ENCODE measurements around the gene OPN1MW3. TPM values are rescaled to one million over a fixed set of nuclear protein-coding genes. Genes with fewer than 3 reads are reported as not detected.

Gene OPN1MW3
- total RNA-seq, 1 experiment from 2014 or later: not detected

GRCh38 chrX:154313147-154313546 is 55.8 kb downstream of the OPN1MW3 start:
- no peaks in the 10 kb centered on the region for H3K36me3 ChIP-seq (ENCODE audit: low read depth)
- BruUV-seq (replicated peaks): no TSS peak
- intact Hi-C loops (cut with micrococcal nuclease; ENCODE audit: unreplicated experiment): no loop called here
- H4K20me1 ChIP-seq (ENCODE audit: insufficient read depth): no peaks in the 10 kb centered on the region
- H3K9me3 ChIP-seq (ENCODE audit: insufficient read depth, low read depth): no peaks in the 10 kb centered on the region
- H3K27ac ChIP-seq: no peak overlapping the region
- TF ChIP-seq EZH2 (IDR thresholded peaks at IDR 0.05; ENCODE audit: low read depth) (no peak), CTCF (conservative IDR thresholded peaks at IDR 0.05) (no peak)
- no peaks in the 10 kb centered on the region; the same call in 1 of the 2 replicates for H3F3A ChIP-seq (ENCODE audit: insufficient read depth, low read depth)
- no peaks in the 10 kb centered on the region for H3K9me2 ChIP-seq (ENCODE audit: insufficient read depth)
- no peaks in the 10 kb centered on the region for H3K27me3 ChIP-seq (ENCODE audit: insufficient read depth, low read depth)
- H2AFZ ChIP-seq: no peak overlapping the region
- ChIA-PET POLR2A (ENCODE audit: unreplicated experiment) (no interaction called here), CTCF (interaction anchor here (0.7 to 1.1 kb wide), 2 partner anchors 172 to 247 kb away, joined by 3 to 5 read pairs; no protein-coding TSS in a partner anchor)
- no peak for DNase-seq
- H3K4me2 ChIP-seq: no peak overlapping the region
- H3K4me3 ChIP-seq: no peak overlapping the region
- no peaks in the 10 kb centered on the region for H3K79me2 ChIP-seq (ENCODE audit: low read depth)
- H3K4me1 ChIP-seq (replicated peaks; ENCODE audit: insufficient read depth): no peaks in the 10 kb centered on the region

- DNase-seq: no peak
- H3K79me2 ChIP-seq (ENCODE audit: low read depth): no peaks in the 10 kb centered on the region
- TF ChIP-seq EZH2 (IDR thresholded peaks at IDR 0.05; ENCODE audit: low read depth) (no peak), CTCF (conservative IDR thresholded peaks at IDR 0.05) (no peak)
- no peaks in the 10 kb centered on the region for H3K9me3 ChIP-seq (ENCODE audit: insufficient read depth, low read depth)
- no peak overlapping the region for H3K4me2 ChIP-seq
- no peaks in the 10 kb centered on the region for H3K27me3 ChIP-seq (ENCODE audit: insufficient read depth, low read depth)
- no peaks in the 10 kb centered on the region for H3K9me2 ChIP-seq (ENCODE audit: insufficient read depth)
- H3K4me3 ChIP-seq: no peak overlapping the region
- H2AFZ ChIP-seq: no peak overlapping the region
- no peaks in the 10 kb centered on the region for H3K36me3 ChIP-seq (ENCODE audit: low read depth)
- no peaks in the 10 kb centered on the region for H3K4me1 ChIP-seq (replicated peaks; ENCODE audit: insufficient read depth)
- intact Hi-C loops (cut with micrococcal nuclease; ENCODE audit: unreplicated experiment): no loop called here
- H3K27ac ChIP-seq: no peak overlapping the region
- ChIA-PET POLR2A (ENCODE audit: unreplicated experiment) (no interaction called here), CTCF (no interaction called here)
- no peaks in the 10 kb centered on the region for H4K20me1 ChIP-seq (ENCODE audit: insufficient read depth)
- BruUV-seq (replicated peaks): no TSS peak
- H3F3A ChIP-seq (ENCODE audit: insufficient read depth, low read depth): no peaks in the 10 kb centered on the region; the same call in 1 of the 2 replicates
Observed at GRCh38 chrX:154315416-154315815, 58.0 kb downstream of the OPN1MW3 start.

- intact Hi-C loops (cut with micrococcal nuclease; ENCODE audit: unreplicated experiment): no loop called here
- no peaks in the 10 kb centered on the region for H3K9me3 ChIP-seq (ENCODE audit: insufficient read depth, low read depth)
- H3K9me2 ChIP-seq (ENCODE audit: insufficient read depth): no peaks in the 10 kb centered on the region
- H3K4me1 ChIP-seq (replicated peaks; ENCODE audit: insufficient read depth): no peaks in the 10 kb centered on the region
- H3K4me2 ChIP-seq: no peak overlapping the region
- no peak overlapping the region for H3K27ac ChIP-seq
- CTCF ChIA-PET: no interaction called here
- H3F3A ChIP-seq (ENCODE audit: insufficient read depth, low read depth): no peaks in the 10 kb centered on the region; the same call in 1 of the 2 replicates
- H3K79me2 ChIP-seq (ENCODE audit: low read depth): no peaks in the 10 kb centered on the region
- no peaks in the 10 kb centered on the region; the same call in 1 of the 2 replicates for H3K27me3 ChIP-seq (ENCODE audit: insufficient read depth, low read depth)
- H2AFZ ChIP-seq: no peak overlapping the region
- BruUV-seq (replicated peaks): no TSS peak
- H3K4me3 ChIP-seq: no peak overlapping the region
- H4K20me1 ChIP-seq (ENCODE audit: insufficient read depth): no peaks in the 10 kb centered on the region
- H3K36me3 ChIP-seq (ENCODE audit: low read depth): no peaks in the 10 kb centered on the region
- POLR2A ChIA-PET (ENCODE audit: unreplicated experiment): no interaction called here
- DNase-seq: no peak
- TF ChIP-seq EZH2 (IDR thresholded peaks at IDR 0.05; ENCODE audit: low read depth) (no peak), CTCF (conservative IDR thresholded peaks at IDR 0.05) (peak; percentile 48)
Observed at GRCh38 chrX:154317391-154317995, 60.1 kb downstream of the OPN1MW3 start.
